ENCODE data around the gene TGFBI. TPM values are rescaled to one million over a fixed set of nuclear protein-coding genes. Genes with fewer than 3 reads are reported as not detected.

The TGFBI gene
- total RNA-seq, 1 donor from 2014 or later: 758 TPM

DNA sequence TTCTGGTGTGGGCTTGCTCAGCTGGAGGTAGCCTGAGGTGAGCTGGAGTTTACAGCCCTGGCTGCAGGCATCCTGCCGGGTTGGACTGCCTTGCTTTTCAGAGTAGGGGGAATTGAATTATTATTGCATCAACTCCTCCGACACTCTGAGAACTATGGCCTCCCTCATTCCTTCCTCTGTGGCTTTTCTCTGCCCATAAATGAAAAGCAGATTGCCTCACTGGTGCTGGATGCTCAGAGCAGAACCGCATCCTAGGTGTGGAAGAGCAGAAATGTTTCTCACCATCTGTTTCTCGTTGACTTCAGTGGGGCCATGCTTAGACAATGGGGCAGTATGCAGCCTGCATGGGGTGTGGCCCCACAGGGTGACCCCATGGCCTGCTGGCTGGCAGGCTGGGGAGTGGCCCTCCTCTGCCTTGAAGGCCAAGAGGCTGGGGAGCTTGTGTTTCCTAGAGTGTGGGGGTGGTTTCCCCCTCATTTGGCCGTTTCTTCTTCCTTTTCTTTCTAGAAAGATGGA lies 27.3 kb upstream of the TGFBI start:
- no peak for DNase-seq (ENCODE audit: low read depth)

DNA sequence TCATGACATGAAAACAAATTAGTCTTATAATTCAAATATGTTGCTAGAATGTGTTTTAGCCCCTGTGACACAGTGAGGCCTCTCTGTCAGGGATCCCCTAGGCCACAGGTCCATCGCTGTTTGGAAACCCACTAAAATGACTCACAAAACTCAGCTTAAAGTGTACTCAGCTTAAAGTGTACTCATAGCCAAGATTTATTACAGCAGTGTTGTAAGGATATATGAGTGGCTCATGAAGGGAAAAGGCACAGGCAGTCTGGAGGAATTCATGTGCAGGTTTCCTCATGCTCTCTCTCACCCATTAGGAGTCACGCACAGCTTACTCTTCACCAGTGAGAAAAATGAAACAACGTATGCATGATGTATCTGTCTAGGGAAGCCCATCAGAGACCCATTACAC lies 24.4 kb upstream of the TGFBI start:
- DNase-seq (ENCODE audit: low read depth): no peak

DNA sequence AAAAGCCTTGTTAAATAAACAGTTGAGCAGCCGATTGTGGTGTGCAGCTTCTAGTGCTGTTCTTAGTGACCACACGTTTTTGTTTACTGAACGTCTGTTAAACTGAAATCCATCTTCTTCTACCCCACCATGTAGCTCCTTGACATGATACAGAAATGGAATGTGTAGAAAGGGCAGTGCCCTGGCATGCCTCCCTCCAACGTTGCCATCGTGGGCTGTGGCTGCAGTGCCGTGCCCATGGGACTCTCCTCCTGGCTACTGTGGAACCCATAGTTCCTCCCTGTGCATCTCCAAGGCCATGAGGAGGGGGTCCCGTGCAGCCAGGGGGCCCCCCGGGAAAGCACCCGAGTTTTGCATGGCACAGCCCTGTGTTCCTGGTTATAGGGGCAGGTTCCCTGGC lies 23.3 kb upstream of the TGFBI start:
- no peak for DNase-seq (ENCODE audit: low read depth)

DNA sequence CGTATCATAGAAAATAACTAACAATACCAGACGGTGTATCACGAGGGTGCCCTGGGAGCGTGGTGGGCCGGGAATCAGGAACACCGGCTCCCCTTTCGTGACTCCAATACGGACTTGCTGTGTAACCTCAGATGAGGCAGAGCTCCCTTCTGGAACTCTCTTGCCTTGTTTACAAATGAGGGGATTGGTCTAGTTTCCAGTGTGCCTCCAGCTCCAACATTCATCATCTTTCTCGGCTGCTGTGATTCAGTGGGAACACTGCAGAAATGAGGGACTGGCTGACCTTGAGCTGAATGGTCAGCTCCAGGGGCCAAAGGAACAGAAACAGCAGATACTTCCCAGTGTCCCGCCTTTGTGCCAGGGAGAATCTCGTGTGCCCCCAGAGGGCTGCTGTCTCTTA lies 22.6 kb upstream of the TGFBI start:
- DNase-seq (ENCODE audit: low read depth): peak; percentile 73

DNA sequence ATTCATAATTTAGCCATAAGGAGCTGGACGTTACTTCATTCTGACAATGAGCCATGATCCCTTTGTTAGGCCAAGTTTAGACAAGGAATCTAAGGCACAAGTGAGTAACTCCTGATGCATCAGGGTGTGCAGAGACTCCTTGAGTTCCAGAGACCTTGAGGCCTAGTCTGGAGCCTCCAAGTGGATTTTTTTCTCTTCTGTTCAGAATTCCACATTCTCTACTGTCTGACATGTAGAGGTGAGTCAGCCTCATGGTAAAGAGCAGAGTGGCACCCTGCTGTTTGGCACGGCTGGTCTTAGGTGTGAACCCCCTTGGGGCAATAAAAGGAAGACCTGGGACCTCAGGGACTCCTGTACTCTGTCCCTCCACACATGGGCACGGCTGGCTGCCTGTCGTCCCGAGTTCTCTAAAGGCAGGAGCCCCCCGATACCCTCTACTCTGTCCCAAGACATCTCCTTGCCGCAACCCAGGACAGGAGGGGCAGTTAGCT lies 22.0 kb upstream of the TGFBI start:
- peak; percentile 49 for DNase-seq (ENCODE audit: low read depth)

DNA sequence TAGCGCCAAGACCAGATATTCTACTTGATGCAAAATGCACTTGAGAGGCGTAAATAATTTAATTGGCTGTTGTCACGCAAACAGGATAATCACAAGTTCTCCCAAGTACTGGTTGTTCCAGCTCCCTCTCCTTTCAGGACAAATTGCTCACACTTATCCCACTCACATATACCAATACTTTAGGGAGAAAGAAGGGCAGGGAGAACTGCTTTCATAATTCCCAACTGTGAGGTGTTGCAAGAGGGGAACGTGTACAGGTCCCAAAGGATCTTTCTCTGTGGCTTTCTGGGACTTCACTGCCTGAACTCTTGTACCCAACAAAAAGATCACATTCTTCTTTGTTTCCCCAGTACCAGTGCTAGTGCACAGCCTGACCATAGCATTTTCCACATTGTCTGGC lies 21.5 kb upstream of the TGFBI start:
- peak; percentile 21 for DNase-seq (ENCODE audit: low read depth)

DNA sequence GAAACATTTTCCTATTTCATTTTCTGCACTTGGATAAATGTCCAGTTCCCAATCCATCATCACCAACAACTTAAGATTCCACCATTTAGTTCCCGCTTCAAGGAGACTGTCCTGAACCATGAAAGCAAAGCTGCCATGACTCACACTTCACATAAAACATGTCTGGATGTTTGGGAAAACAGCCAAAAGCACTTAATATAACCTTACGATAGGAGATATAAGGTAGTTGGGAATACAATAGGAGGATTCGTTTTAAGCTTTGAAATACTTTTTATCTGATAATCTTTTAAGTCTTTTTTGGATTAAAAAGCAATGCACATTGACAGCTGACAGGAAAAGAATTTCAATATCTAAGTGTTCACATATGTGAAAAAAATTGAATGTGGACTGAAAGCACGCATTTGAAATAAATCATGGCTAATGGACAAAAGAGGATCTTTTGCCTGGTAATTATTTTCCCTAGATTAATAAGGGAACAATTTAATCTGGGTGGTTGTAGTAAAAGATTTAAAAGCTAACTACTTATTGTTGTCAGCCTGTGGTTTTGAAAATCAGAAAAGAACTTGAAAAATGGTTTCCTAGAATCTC lies 17.3 kb upstream of the TGFBI start:
- DNase-seq (ENCODE audit: low read depth): peak; percentile 69

DNA sequence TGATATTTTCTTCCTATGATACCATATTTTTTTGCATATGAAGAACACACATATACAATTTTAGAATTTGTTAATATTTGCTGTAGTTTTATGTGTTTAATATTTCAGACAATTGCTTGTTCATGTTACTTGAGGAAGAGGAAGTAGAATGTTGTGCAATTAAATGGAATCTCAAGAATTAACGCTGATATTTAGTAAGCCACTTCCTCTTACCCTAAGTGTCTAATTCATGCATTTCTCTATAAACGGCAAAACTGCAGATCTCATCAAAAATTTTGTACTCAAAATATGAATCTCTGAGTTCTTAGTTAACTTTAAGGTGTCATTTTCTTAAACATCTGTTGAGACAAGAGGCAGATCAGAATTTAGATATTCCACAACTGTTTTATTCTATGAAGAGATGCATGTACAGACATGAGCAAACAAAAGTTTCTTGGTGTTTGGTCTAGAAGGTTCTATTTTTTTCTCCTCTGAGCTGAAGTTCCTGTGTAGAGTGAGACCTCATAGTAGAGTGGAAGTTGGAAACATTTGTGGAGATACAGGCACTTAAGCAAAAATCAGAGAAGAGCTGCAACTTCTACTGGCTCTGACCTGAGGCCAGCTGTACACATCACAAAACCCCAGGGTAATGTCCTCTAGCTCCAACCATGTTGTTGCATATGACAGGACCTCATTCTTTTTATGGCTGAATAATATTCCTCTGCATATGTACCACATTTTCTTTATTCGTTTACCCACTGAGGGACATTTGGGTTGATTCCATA lies 16.6 kb upstream of the TGFBI start:
- peak; percentile 26 for DNase-seq (ENCODE audit: low read depth)

DNA sequence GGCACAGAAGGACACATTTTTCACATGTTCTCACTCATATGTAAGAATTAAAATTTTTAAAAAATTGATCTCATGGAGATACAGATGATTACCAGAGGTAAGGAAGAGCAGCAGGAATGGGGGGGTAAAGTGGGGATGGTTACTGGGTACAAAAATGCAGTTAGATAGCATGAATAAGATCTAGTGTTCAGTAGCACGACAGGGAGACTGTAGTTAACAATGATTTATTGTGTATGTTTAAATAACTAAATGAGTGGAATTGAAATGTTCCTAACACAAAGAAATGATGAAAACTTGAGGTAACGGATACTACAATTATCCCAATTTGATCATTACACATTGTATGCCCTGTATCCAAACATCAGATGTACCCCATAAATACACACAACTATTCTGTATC lies 15.2 kb upstream of the TGFBI start:
- DNase-seq (ENCODE audit: low read depth): no peak

DNA sequence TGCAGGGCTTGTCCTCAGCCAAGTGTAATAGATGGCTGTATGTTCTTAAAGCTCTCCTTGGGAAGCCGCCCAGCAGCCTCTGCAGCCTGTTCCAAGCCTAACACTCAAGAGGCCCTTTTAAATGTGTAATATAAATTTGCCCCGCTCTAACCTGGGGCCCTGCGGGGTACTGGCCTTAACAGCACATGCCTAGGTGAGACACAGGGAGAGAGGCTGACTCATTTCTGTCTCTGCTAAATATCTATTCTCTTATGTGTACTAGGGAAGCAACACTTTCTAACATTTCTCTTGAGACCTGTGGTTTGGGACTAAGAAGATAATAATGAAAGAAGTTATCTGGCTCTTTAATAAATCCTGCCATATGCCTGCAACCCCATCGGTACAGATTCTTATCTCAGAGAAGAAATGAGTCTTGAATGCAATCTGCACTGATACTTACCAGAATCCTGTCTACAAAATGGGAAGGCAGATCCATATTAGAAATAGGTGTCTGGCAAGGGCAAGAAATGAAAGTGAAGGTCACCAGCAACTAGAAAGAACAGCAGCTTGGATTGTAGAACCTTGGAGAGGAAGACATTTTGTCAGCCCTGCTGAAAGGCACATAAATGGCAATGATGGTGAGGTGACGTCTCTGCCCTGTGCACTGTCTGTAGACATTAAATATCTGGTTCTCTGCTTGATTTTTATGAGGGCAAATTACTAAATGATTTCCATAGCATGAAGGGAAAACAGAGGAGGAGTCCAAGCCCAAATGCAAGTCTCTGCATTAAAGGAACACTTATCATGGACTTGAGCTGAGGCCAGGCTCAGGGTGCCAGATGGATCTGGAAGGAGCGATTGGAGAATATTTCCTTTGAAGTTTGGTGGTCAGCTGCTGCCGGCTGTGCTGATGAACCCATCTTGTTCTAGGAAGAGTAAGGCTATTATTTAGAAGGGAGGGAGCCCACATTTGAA lies 14.5 kb upstream of the TGFBI start:
- no peak for DNase-seq (ENCODE audit: low read depth)

DNA sequence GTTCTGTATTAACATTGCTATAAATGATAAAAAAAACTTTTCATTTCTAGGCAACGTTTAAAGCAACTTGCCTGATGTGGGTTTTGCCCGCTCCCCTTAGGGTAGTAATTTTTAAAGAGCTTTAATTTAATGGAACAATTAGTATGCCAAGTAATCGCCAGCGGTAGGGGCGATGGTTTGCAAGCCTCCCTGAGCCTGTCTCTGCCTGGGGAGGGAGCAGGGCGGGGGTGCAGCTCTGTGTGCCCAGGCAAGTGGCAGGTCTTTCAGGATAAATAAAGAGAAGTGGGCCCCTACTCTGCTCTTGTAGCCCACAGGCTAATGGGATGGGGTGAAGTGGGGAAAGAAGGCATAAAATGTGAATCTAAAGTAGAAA lies 13.8 kb upstream of the TGFBI start:
- DNase-seq (ENCODE audit: low read depth): no peak

DNA sequence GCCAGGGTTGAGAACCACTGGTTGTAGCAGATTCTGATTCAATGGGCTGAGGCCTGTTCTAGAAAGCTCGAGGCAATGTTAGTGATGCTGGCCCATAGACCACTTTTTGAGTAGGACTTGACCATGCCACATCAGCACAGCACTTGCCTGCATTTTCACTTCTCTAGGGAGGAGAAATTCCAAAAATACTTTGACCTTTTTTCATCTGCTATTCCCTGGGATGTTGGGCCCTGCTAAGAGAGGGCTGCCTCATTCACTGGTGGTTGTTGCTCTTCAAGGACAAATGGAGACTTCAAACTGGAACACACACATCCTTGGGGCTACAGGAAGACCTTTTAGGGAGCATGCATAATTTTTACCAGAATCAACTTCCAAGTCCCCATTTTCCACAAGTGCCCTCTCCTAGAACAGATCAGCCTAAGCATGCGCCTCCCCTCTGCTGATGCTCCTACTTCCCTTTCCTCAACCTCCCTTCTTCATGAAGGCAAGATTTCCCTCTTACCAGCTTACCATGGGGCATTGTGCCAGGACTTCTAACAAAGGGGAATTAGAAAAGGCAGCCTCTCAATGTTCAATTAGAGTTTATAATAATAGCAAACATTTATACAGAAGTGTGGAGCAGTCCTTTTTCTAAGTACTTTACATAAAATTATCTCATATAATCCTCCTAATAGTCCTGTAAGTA lies 12.7 kb upstream of the TGFBI start:
- no peak for DNase-seq (ENCODE audit: low read depth)

DNA sequence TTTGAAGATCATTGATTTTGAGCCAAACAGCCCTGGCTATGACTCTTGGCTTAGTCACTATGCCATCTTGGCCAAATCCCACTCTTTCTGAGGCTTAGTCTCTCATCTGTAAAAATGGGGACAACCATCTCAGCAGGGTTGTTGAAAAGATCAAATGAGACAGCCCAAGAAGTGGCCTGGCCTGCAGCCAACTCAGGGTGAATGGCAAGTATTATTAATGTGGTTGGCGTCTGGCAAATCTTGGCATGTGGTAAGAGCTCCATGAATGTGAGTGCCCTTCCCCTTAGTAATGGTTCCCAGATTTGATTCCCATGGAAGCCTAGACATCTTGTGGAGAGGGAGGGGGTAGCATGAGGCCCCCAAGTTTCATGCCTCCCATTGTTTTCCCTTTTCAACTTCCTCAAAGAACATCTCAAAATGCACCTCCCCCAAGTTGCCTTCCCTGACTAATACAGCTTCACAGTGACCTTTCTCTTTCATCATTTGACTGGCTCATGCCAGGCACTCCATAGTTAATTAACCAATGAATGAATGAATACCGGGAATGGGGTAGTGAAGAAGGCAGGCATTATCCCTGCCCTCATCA lies 11.8 kb upstream of the TGFBI start:
- peak; percentile 98 for DNase-seq (ENCODE audit: low read depth)

DNA sequence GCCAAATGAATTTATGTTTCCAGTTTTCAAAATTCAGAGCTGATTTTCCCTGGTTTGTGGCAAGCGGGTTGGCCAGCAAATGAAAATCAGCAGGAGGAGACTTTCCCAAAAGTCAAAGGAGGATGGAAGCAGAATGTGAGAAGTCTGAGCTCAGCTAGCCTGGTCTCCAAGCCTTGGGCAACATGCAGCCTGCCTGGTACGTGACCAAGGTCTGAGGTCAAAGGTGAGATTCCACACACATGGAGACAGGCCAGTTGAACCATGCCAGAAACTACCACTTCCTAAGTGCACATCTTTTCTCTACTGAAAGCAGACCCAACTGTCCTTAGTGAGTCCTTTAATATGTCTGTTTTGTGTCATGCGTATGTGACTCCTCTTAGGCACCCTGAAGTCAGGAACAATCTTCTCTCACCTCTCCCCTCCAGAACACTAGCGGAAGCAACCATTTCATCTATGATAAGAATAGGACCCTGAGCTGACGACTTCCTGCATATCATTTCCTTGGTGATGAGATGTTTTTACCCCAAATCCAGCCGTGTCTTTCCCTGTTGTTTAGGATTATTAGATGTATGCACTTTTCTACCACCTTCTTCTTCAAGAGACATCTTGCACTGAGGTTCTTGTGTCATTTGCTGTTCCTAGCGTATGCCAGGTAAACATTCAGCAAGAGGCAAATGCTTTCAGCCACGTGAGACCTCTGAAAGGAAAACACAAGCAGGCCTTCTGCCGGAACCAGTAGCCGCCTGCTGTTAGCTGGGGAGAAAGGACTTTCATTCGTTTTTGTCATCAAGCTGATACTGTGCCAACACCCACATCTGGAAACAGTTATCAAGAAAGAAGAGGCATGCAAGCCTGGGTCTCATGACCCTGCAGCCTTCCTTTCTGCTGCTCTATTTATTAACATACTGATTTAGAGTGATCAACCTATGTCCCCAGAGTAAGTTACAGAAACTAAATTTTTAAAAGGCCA lies 9.7 kb upstream of the TGFBI start:
- DNase-seq (ENCODE audit: low read depth): peak; percentile 92

DNA sequence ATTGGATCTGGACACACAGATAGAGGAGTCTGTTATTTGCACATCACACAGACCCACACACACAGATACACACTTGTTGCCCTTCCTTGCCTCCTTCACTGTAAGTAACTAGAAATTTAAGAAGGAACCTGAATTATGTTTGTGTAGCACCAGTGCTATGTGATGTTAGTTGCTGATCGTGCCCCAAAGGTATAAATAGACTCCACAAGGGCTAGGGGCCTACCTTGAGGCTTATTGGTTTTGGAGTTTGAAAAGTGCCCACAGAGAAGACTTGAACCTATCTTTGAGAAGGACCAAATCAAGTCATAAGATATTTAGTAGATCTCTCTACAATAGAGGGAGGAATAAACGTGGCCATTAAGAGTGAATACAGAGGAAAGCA lies 8.8 kb upstream of the TGFBI start:
- no peak for DNase-seq (ENCODE audit: low read depth)

DNA sequence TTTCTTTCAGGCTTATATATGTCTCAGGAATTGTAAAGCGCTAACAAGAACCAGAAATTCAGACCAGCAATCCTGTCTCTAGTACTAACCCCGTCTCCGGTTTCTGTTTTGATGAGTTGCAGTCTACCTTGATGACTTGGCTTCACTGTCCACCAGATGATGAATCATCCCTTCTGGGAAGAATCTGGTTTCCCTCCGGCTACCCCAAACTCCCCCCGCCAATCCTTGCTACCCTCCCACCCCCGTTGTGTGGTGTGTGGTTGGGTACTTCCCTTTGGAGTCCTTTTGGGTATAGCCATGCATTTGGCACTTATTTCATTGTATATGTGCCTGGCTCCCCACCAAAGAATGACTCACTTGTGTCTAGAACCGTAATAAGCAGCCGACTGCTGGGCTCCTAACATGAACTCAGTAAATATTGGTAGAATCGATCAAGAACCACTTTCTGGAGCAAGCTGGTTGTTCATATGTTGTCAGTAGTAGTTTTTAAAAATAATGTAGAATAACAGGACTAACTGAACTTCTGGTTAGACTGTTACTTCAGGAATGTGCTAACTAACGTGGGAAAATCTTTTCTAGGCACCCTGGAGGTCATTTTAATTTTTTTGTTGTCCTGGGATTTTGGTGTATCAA lies 8.3 kb upstream of the TGFBI start:
- peak; percentile 87 for DNase-seq (ENCODE audit: low read depth)

DNA sequence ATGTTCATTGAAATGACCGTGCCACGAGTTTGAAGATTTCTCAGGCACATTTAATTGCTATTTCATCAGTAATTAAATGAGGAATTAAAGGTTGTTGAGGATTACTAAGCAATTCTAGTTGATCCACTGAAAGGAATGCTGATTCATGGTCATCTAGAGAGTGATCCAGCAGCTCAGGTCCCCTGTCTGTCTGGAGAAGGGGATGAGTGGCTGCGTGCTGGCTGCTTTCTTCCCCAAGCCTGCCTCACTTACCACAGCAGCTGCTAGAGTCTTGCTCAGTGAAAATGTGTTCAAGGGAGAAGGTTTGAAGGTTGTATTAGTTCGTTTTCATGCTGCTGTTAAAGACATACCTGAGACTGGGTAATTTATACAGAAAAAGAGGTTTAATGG lies 7.8 kb upstream of the TGFBI start:
- DNase-seq (ENCODE audit: low read depth): peak; percentile 89

DNA sequence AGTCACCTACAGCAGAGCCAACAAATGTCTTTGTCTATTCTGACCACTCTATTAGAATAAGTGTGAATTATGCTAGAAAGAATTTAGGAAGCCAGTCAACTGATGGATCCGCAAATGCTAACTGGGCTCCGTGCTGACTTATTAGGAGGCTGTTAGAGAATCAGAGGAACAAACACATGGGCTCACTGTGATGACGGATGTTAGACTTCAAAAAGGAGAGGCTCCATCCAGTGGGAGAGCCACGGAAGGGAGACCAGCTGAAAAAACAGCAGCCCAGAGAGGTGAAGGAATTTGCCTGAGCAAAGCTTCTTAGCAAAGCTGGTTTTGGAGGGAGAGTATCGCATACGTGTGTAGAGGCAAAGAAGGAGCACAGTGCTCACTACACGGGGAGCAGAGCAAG lies 5.8 kb upstream of the TGFBI start:
- no peak for DNase-seq (ENCODE audit: low read depth)

DNA sequence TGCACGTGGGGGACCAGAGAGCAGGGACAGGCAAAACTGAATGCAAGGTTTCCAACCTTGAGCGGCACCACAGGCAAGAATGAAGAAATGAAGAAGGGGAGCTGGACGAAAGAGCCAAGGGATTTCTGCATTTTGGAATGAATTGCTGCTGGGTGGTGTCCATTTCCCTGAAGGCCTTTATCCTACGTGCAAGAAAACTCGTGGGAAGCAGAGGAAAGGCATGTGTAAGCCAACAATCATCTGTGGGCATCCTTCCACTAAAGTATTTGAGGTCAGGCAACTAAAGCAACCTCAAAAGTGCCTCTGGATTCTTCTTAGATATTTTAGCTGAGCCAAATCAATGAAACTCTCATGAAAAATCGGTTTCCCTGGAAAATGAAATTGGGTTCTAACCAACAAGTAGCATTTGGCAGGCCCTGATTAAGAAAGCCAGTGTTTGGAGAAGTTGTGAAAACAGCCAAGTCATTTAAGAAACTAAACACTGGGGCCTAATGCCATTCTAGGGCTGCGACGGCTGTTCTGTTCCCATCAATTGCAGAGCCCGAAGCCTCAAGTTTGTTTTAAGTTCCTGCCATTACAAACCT lies 4.7 kb upstream of the TGFBI start:
- DNase-seq (ENCODE audit: low read depth): peak; percentile 84

All from myocyte (in vitro differentiated cells).